Activated T-helper 17 cell treated with anti-CD3 and anti-CD28 coated beads, Interleukin-2, amount 50 U/mL, for 72 hours (primary cell): ENCODE measurements around the gene CCDC106. TPM values are rescaled to one million over a fixed set of nuclear protein-coding genes. Genes with fewer than 3 reads are reported as not detected.

ENCODE experiments used
- ATAC-seq: fragments of 150-1000 bp; cut with Tn5 transposase; replicated peaks from 2 replicates; pipeline ENCODE4 v1.10.0; 2021; ENCODE audit warnings: mild to moderate bottlenecking, moderate library complexity
- H3K27ac Mint-ChIP-seq: one replicate; pipeline ENCODE4 v1.8.0; 2022; ENCODE audit warnings: mixed read lengths
- H3K27me3 Mint-ChIP-seq: one replicate; pipeline ENCODE4 v1.8.0; 2022; ENCODE audit warnings: mixed read lengths
- H3K36me3 Mint-ChIP-seq: one replicate; pipeline ENCODE4 v1.8.0; 2022; ENCODE audit warnings: low read depth, mild to moderate bottlenecking, mixed read lengths
- H3K4me1 Mint-ChIP-seq: one replicate; pipeline ENCODE4 v1.8.0; 2022; ENCODE audit warnings: mixed read lengths
- H3K4me3 Mint-ChIP-seq: one replicate; pipeline ENCODE4 v1.8.0; 2022; ENCODE audit warnings: mild to moderate bottlenecking, mixed read lengths
- H3K9me3 Mint-ChIP-seq: one replicate; pipeline ENCODE4 v1.8.0; 2022; ENCODE audit warnings: mixed read lengths
- total RNA-seq, 2 donors: library from RNA; stranded (reverse); gene quantifications; one replicate each; pipeline ENCODE4 v1.2.3, GENCODE V29; 2022

Gene CCDC106
- total RNA-seq, 2 donors from 2014 or later: 2.4 to 2.6 TPM

DNA sequence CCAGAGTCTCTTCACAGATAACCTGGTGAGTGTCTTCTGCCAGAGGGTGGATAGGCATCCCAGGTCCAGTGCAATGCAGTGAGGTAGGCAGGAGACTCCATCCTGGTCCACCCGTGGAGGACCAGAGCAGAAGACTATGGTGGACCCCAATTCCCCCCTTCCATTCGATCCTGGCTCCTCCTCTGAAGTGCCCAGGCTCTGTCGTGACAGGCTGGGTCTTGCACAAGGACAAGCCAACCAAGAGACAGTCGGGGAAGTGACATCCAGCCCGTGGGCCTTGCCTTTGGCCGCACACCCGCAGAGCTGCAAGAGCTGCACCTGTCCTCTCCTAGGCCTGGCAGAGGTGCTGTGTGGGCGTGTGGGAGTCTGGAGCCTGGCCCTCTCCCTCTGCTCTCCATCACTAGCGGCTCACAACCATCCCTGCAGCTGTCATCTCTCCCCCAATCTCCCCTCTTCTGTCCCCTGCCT lies 26.8 kb upstream of the CCDC106 start:
- Mint-ChIP-seq H3K27me3 (no peaks in the 10 kb centered on the region), H3K9me3 (no peaks in the 10 kb centered on the region), H3K4me1 (peaks cover 16% of the 10 kb centered on the region), H3K27ac (peak overlapping the region; percentile 17), H3K4me3 (no peak overlapping the region), H3K36me3 (peaks cover 22% of the 10 kb centered on the region)
- ATAC-seq: no peak

DNA sequence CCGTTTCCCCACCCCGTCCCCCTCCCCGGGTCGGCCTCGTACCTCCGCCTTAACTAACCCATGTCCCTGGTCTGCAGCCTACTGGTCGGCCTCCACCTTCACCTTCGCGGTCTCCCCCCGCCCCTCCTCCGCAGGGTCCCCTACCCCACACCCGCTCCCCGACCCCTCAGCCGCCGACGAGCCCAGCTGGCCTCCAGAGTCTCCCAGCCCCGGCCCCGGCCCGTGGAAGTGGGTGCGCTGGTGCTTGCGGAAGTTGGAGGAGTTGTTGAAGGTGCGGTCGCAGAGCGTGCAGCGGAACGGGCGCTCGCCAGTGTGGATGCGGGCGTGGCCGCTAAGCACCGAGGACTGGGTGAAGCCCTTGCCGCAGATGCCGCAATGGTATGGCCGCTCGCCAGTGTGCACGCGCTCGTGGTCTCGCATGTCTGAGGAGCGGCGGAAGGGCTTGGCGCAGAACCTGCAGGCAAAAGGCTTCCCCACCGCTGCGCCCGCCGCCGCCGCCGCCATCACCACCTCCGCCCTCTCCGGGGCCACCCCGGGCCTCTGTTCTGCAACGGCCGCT lies 26.3 kb upstream of the CCDC106 start:
- no peaks in the 10 kb centered on the region for H3K9me3 Mint-ChIP-seq
- H3K4me3 Mint-ChIP-seq: no peak overlapping the region
- peaks cover 22% of the 10 kb centered on the region for H3K4me1 Mint-ChIP-seq
- no peak overlapping the region for H3K27ac Mint-ChIP-seq
- no peaks in the 10 kb centered on the region for H3K27me3 Mint-ChIP-seq
- H3K36me3 Mint-ChIP-seq: peaks cover 19% of the 10 kb centered on the region
- no peak for ATAC-seq

DNA sequence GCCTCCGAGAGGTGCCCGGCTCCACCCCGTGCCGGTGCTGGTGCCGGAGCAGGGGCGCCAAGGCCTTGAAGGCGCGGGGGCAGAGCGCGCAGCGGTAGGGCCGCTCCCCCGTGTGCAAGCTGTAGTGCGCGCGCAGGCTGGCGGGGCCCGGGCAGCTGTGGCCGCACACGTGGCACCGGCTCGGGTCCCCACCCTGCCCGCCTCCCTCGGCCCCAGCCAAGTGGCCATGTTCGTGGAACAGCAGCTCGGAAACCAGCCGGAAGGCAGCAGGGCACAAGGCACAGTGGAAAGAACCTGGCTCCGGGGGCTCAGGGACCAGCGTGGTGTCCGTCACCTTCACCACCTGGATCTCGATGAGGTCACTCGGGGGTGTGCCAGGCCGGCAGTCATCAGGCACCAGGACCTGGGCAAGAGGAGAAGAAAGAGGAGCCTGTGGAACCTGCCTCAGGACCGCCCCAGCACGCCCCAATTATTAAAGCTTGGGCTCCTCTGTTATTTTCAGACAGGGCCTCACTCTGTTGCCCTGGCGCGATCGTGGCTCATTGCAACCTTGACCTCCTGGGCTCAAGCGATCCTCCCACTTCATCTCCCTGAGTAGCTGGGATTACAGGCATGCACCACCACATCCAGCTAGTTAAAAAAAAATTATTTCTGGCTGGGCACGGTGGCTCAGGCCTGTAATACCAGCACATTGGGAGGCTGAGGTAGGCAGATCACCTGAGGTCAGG lies 25.6 kb upstream of the CCDC106 start:
- peaks cover 12% of the 10 kb centered on the region for H3K36me3 Mint-ChIP-seq
- H3K4me1 Mint-ChIP-seq: peaks cover 25% of the 10 kb centered on the region
- H3K4me3 Mint-ChIP-seq: no peak overlapping the region
- no peak overlapping the region for H3K27ac Mint-ChIP-seq
- no peaks in the 10 kb centered on the region for H3K9me3 Mint-ChIP-seq
- no peaks in the 10 kb centered on the region for H3K27me3 Mint-ChIP-seq
- no peak for ATAC-seq

DNA sequence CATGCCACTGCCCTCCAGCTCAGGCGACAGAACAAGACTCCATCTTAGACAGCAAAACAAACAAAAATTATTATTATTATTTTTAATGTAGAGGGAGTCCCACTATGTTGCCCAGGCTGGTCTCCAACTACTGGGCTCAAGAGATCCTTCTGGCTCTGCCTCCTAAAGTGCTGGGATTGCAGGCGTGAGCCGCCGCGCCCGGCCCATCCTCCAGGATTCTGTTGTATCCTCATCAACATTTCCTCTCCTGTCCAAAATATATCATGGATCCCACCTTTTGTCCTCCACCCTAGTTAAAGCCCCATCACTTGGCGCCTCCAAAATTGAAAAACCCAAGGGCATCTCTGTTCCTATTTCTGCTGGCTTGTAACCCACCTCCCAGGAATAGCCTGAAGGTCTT lies 24.9 kb upstream of the CCDC106 start:
- peaks cover 7% of the 10 kb centered on the region for H3K36me3 Mint-ChIP-seq
- no peaks in the 10 kb centered on the region for H3K9me3 Mint-ChIP-seq
- peaks cover 25% of the 10 kb centered on the region for H3K4me1 Mint-ChIP-seq
- H3K27ac Mint-ChIP-seq: no peak overlapping the region
- H3K4me3 Mint-ChIP-seq: no peak overlapping the region
- ATAC-seq: no peak
- no peaks in the 10 kb centered on the region for H3K27me3 Mint-ChIP-seq

DNA sequence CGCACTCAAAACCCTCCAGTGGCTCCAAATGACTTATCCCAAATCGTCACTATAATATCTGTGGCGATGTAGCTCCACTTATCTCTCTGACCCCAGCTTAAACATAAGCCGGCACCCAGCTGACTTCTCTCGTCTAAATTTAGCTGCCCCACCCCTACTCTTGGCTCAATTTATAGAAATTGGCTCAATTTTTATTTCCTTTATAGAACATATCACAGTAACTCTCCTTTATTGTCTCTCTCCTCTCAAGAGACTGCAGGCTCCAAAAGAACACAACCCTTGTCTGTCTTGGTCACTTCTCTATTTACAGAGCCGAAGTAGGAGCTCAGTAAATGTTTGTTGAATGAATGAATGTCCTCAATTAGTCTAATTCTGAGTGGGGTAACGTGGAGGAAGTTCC lies 24.5 kb upstream of the CCDC106 start:
- H3K4me1 Mint-ChIP-seq: peaks cover 25% of the 10 kb centered on the region
- H3K27ac Mint-ChIP-seq: peak overlapping the region; percentile 90
- H3K4me3 Mint-ChIP-seq: peak overlapping the region; percentile 77
- peaks cover 7% of the 10 kb centered on the region for H3K36me3 Mint-ChIP-seq
- H3K27me3 Mint-ChIP-seq: no peaks in the 10 kb centered on the region
- H3K9me3 Mint-ChIP-seq: no peaks in the 10 kb centered on the region
- ATAC-seq: no peak

DNA sequence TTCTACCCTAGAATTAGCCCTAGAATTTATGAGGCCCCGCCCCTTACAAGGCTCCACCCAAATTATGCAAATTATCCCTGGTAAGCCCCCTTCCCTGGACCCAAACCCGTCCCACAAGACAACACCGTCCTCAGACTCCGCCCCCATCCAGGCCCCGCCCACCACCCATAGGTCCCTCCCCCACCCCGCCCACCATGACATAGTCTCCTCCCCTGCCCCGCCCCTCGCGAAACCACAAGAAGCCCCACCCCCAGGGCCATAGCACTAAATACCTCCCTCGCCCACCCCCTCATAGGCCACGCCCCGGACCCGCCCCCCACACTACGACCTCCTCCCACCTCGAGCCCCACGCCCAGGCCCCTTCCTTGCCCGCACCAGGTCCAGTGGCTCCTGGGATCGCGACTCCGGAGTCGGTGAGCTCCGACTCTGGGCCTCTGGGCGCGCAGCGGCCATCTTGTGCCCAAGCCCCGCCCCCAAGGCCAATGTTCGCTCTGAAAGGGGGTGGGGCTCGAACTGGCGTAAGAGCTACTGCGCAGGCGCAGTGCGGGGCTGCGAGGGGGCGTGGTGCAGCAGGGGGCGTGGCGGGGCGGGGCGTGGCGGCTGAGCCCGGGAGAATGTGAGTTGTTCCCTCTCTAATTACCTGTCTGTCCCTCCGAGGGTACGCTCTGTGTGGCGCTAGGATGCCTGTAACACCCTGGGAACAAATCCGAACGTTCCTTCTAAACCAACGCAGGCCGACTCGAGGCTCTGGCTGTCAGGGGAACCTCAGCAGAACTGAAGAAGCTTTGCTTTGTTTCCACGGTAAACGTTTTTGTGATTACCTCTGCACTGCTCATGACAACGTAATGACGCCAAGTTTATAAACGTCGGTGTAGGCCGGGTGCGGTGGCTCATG lies 23.7 kb upstream of the CCDC106 start, which contains the start of gene ZNF784:
Gene ZNF784, minus strand, starts transcription at position 458 of the 895 bp plus-strand sequence. Its CDS starts 5 bp downstream, at position 453.
- no peaks in the 10 kb centered on the region for H3K9me3 Mint-ChIP-seq

DNA sequence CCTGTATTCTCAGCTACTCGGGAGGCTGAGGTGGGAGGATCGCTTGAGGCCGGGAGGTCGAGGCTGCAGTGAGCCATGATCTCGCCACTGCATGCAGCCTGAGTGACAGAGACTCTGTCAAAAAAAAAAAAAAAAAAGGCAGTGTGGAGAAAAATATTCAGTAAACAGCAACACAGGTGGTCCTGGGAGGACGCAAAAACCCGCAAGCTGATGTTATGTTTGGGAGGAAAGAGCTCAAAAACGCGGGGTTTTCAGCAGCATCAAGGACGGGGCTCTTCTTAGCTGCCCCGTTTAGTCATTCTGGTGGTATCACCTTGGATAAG lies 23.0 kb upstream of the CCDC106 start:
- no peak for ATAC-seq
- Mint-ChIP-seq H3K4me3 (peak overlapping the region; percentile 77), H3K27me3 (no peaks in the 10 kb centered on the region)

More for the DNA sequence above, 23.7 kb upstream of the CCDC106 start, which contains the start of gene ZNF784:
- Mint-ChIP-seq H3K27ac (peak within 1 kb of the TSS; percentile 90), H3K4me1 (peaks cover 25% of the 10 kb centered on the region), H3K27me3 (no peaks in the 10 kb centered on the region), H3K4me3 (peak within 1 kb of the TSS; percentile 77), H3K36me3 (peaks cover 7% of the 10 kb centered on the region)
- ATAC-seq: peak; percentile 69

DNA sequence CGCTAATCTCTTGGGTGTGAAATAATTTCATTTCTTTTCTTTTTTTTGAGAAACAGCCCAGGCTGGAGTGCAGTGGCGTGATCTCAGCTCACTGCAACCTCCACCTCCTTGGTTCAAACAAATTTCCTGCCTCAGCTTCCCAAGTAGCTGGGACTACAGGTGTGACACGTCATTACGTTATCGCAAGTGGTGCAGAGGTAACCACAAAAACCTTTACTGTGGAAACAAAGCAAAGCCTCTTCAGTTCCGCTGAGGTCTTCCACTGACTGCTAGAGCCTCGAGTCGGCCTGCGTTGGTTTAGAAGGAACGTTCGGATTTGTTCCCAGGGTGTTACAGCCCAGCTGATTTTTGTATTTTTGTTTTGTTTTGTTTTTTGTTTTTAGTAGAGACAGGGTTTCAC lies 21.7 kb upstream of the CCDC106 start:
- H3K27me3 Mint-ChIP-seq: no peaks in the 10 kb centered on the region
- peak overlapping the region; percentile 59 for H3K4me3 Mint-ChIP-seq
- ATAC-seq: peak; percentile 82
- no peaks in the 10 kb centered on the region for H3K9me3 Mint-ChIP-seq
- peak overlapping the region; percentile 29 for H3K27ac Mint-ChIP-seq
- peaks cover 25% of the 10 kb centered on the region for H3K4me1 Mint-ChIP-seq
- H3K36me3 Mint-ChIP-seq: peaks cover 7% of the 10 kb centered on the region

More for the DNA sequence above, 23.0 kb upstream of the CCDC106 start:
- Mint-ChIP-seq H3K27ac (peak overlapping the region; percentile 90), H3K9me3 (no peaks in the 10 kb centered on the region), H3K4me1 (peaks cover 25% of the 10 kb centered on the region), H3K36me3 (peaks cover 7% of the 10 kb centered on the region)

DNA sequence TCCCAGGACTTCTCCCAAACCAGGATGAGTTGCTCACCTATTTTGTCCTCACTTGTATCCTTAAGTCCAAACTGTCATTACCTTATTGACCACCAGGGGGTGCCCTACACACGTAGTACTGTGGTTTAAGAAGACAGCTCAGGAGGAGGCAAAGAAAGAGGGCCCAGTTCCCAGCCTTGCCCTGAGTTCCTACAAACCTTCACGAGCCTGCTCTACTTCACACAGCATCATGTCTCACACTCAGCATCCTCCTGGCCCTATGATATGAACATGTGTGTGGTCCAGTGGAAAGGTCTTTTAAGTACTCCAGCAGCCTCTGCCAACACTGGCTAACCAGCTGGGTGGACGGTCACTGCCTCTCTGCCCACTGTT lies 15.6 kb upstream of the CCDC106 start:
- Mint-ChIP-seq H3K4me3 (peak overlapping the region; percentile 36), H3K9me3 (no peaks in the 10 kb centered on the region), H3K36me3 (peaks cover 23% of the 10 kb centered on the region), H3K27me3 (no peaks in the 10 kb centered on the region), H3K27ac (peak overlapping the region; percentile 15), H3K4me1 (peaks cover 38% of the 10 kb centered on the region)
- ATAC-seq: peak; percentile 54

DNA sequence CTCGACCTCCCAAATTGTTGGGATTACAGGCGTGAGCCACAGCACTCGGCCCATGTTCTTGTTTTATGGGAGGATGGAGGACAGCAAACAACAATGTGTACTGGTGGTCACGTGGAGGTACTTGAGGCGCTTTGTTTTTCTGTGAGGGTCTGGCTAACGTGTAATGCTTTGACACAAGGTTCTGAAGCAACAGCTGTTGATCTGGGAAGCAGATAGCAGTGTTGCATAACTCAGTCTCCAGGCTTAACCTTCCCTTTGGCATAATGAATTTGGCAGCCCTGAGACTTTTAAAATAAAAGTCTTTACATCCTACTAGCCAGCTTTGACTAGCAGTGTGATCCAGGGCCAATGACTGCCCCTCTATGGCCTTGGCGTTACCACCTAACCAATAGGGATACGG lies 14.2 kb upstream of the CCDC106 start:
- Mint-ChIP-seq H3K27me3 (no peaks in the 10 kb centered on the region), H3K27ac (no peak overlapping the region), H3K36me3 (peaks cover 34% of the 10 kb centered on the region), H3K4me3 (peak overlapping the region; percentile 96), H3K9me3 (no peaks in the 10 kb centered on the region), H3K4me1 (peaks cover 47% of the 10 kb centered on the region)
- no peak for ATAC-seq

DNA sequence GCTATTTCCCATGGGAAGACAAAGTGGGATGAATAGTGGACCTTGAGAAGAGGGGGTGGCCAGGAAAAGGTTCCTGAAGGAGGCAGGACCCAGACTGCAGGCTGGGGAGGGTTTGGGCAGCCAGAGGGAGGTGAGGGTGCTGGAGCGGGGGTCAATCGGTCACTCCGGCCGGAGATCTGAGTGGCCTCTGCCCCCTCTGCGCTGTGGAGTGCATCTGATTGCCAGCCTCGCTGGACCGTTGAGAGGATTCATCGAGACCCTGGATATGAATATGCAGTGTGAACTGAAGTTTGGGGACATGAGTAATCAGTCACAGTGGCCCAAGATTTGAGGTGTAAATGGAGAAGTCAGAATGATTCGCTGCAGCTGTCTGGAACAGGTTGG lies 12.7 kb upstream of the CCDC106 start:
- Mint-ChIP-seq H3K36me3 (peaks cover 40% of the 10 kb centered on the region), H3K27ac (peak overlapping the region; percentile 100), H3K9me3 (peaks cover 3% of the 10 kb centered on the region), H3K4me1 (peaks cover 50% of the 10 kb centered on the region), H3K4me3 (peak overlapping the region; percentile 96), H3K27me3 (no peaks in the 10 kb centered on the region)
- peak; percentile 41 for ATAC-seq

DNA sequence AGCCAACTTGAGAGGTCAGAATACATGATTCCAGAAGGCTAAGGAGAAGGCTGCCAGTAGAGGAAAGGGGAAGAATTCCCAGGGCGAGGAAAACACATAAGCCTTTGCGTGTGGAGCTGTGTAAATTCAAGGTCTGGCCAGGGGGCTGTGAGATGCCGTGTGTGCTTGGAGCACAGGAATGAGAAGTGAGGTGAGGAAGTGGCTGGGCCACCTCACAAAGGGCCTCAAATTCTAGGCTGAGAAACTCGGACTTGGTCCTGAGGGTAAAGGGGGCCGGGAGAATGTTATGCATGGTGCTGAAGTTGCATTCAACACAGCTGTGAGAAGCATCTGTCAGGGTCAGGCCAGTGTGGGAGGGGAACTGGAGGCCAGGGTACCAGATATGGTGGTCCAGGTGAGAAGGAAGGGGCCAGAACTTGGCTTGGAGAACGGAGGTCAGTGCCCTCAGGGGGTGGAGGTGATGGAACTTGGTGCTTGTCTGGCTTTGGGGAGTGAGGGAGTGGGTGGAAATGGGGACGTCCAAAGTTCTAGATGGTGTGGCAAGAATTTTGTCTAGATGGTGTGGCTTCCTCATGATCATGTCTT lies 12.1 kb upstream of the CCDC106 start:
- Mint-ChIP-seq H3K4me3 (peak overlapping the region; percentile 96), H3K9me3 (peaks cover 3% of the 10 kb centered on the region), H3K27ac (peak overlapping the region; percentile 100), H3K4me1 (peaks cover 50% of the 10 kb centered on the region), H3K27me3 (no peaks in the 10 kb centered on the region), H3K36me3 (peaks cover 43% of the 10 kb centered on the region)
- no peak for ATAC-seq

DNA sequence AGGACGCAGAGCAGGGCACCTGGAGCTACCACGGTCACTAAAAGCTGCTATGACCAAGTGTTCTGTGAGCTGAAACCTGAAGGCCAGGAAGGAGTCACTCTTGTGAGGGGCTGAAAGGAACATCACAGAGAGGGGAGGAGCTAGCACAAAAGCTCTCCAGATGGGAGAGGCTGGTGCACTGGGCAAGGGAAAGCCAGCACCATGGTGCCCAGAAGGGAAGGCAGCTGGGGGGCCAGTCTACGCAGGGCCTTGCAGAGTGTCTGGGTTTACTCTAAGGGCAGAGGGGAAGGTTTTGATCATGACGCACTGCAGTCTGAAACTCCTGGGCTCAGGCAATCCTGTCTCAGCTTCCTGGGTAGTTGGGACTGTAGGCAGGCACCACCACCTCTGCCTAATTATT lies 11.3 kb upstream of the CCDC106 start:
- H3K4me1 Mint-ChIP-seq: peaks cover 54% of the 10 kb centered on the region

DNA sequence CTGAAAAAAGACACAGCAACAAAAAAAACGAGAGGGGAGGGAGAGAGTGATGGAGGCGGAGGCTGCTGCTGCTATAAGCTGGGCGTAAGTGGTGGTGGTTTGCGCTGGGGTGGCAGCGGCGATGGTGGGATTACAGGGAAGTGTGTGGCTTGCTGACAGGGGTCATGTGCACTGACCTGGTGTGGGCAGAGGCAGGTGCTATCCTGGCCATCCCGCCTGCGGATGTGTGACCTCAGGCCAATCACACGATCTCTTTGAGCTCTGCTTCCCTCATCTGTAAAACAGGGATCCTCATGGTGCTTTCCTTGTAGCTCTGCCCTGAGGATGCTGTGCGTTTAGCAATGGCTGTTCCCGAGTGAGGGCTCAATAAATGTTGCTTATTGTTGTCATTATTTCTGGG lies 10.5 kb upstream of the CCDC106 start:
- ATAC-seq: no peak
- peak overlapping the region; percentile 57 for H3K27ac Mint-ChIP-seq
- H3K4me3 Mint-ChIP-seq: peak overlapping the region; percentile 96
- H3K27me3 Mint-ChIP-seq: no peaks in the 10 kb centered on the region
- H3K36me3 Mint-ChIP-seq: peaks cover 55% of the 10 kb centered on the region
- peaks cover 52% of the 10 kb centered on the region for H3K4me1 Mint-ChIP-seq
- H3K9me3 Mint-ChIP-seq: peaks cover 3% of the 10 kb centered on the region

More for the DNA sequence above, 11.3 kb upstream of the CCDC106 start:
- ATAC-seq: no peak
- peak overlapping the region; percentile 96 for H3K4me3 Mint-ChIP-seq
- H3K36me3 Mint-ChIP-seq: peaks cover 49% of the 10 kb centered on the region
- H3K9me3 Mint-ChIP-seq: peaks cover 3% of the 10 kb centered on the region
- peak overlapping the region; percentile 100 for H3K27ac Mint-ChIP-seq
- no peaks in the 10 kb centered on the region for H3K27me3 Mint-ChIP-seq
